Body of pancreas (tissue), 4 donors: ENCODE data around the gene TRIOBP. TPM values are rescaled to one million over a fixed set of nuclear protein-coding genes. Genes with fewer than 3 reads are reported as not detected.

Experiments used
- ATAC-seq: fragments of 150-250 bp; one replicate; pipeline ENCODE4 v1.9.1; 2016
- DNase-seq, 4 donors: peaks; one replicate each; pipeline ENCODE4 v3.0.0-alpha.2; 2019
- H3K27ac ChIP-seq, 4 donors: fragments of 200-600 bp; sonication (generic); 1 replicate in 3 of 4; 2 replicates in 1 of 4; pipeline versions ENCODE4 v1.5.1 to v1.6.1; 2016 to 2019; ENCODE audit warnings: mild to moderate bottlenecking in 1 of 4, mixed read lengths in 1 of 4, moderate library complexity in 1 of 4
- H3K27me3 ChIP-seq, 2 donors: fragments of 200-600 bp; sonication (generic); one replicate each; pipeline ENCODE4 v1.6.0; 2016; ENCODE audit warnings: mild to moderate bottlenecking in 1 of 2
- H3K36me3 ChIP-seq, 2 donors: fragments of 200-600 bp; sonication (generic); replicated peaks in 1 of 2; 2 replicates each; pipeline ENCODE4 v1.5.1; 2016; ENCODE audit warnings: low read depth in 2 of 2; ENCODE audit not compliant: insufficient read depth in 1 of 2
- H3K4me1 ChIP-seq: fragments of 200-600 bp; sonication (generic); one replicate; pipeline ENCODE4 v1.6.0; 2016
- H3K4me3 ChIP-seq, 2 donors: fragments of 200-600 bp; sonication (generic); 1 replicate in 1 of 2; 2 replicates in 1 of 2; pipeline ENCODE4 v1.5.1; 2016 to 2019
- H3K9me3 ChIP-seq, 3 donors: fragments of 200-600 bp; sonication (generic); 1 replicate in 2 of 3; 2 replicates in 1 of 3; pipeline ENCODE4 v1.5.1; 2016
- CTCF ChIP-seq, 7 experiments: fragments of 450-650 bp in 4 of 7; fragments of 200-600 bp in 3 of 7; sonication (generic) in 3 of 7; IDR thresholded peaks; one replicate each; pipeline ENCODE4 v1.5.1; 2016 to 2019; ENCODE audit warnings: antibody characterized with exemption in 7 of 7
- POLR2A ChIP-seq, 3 donors: fragments of 450-650 bp; IDR thresholded peaks; one replicate each; pipeline ENCODE4 v1.6.1; 2016; ENCODE audit warnings: antibody characterized with exemption in 3 of 3, mild to moderate bottlenecking in 2 of 3
- WGBS, 2 donors: methylation state at CpG; one replicate each; pipeline ENCODE4 v1.1.5; 2017; 5-methylcytosine and 5-hydroxymethylcytosine counted together
- intact Hi-C: fragments of 100-400 bp; cut with DNase I; formaldehyde crosslinking; loops from one replicate; pipeline ENCODE4 v1.15.1; 2023
- total RNA-seq, 2 donors: library from RNA; depleted of rRNA; stranded (reverse); fragments of >200 nt; gene quantifications; one replicate each; pipeline ENCODE4 v1.1.0, GENCODE V29; 2016

Gene TRIOBP
- total RNA-seq, 2 donors from 2014 or later: 65.6 to 76.5 TPM

- intact Hi-C loops: no loop called here
- DNase-seq: no peak
- TF ChIP-seq CTCF (IDR thresholded peaks at IDR 0.05) (no peak), POLR2A (IDR thresholded peaks at IDR 0.05) (no peak)
- H3K4me3 ChIP-seq: no peak overlapping the region
- 79 to 81% methylated on average over 6 of the region's 6 CpGs for WGBS, 2 donors
- no peak overlapping the region for H3K27ac ChIP-seq
- H3K9me3 ChIP-seq: no peaks in the 10 kb centered on the region
- no peak for ATAC-seq
- peaks cover 0 to 7% of the 10 kb centered on the region in 2 donors for H3K36me3 ChIP-seq
- no peaks in the 10 kb centered on the region for H3K4me1 ChIP-seq
- H3K27me3 ChIP-seq: no peaks in the 10 kb centered on the region
These were observed 67.8 kb downstream of the TRIOBP start for GRCh38 chr22:37764622-37765021.

GRCh38 chr22:37765498-37765897, 68.7 kb downstream of the TRIOBP start:
- Histone ChIP-seq H3K27ac (no peak overlapping the region), H3K36me3 (peaks cover 0 to 5% of the 10 kb centered on the region in 2 donors), H3K9me3 (no peaks in the 10 kb centered on the region), H3K27me3 (no peaks in the 10 kb centered on the region), H3K4me3 (no peak overlapping the region), H3K4me1 (no peaks in the 10 kb centered on the region)
- no peak for TF ChIP-seq CTCF (IDR thresholded peaks at IDR 0.05)
- no peak for TF ChIP-seq POLR2A (IDR thresholded peaks at IDR 0.05)
- WGBS, 2 donors: 78 to 87% methylated on average over 3 to 12 of the region's 13 CpGs
- DNase-seq (no peak), ATAC-seq (no peak)
- intact Hi-C loops: no loop called here

- TF ChIP-seq CTCF (IDR thresholded peaks at IDR 0.05) (no peak), POLR2A (IDR thresholded peaks at IDR 0.05) (no peak)
- WGBS, 2 donors: 82 to 92% methylated on average over 5 to 8 of the region's 8 CpGs
- Histone ChIP-seq H3K36me3 (peaks cover 0 to 5% of the 10 kb centered on the region in 2 donors), H3K4me1 (no peaks in the 10 kb centered on the region), H3K27me3 (no peaks in the 10 kb centered on the region), H3K9me3 (no peaks in the 10 kb centered on the region), H3K4me3 (no peak overlapping the region), H3K27ac (no peak overlapping the region)
- intact Hi-C loops: no loop called here
- ATAC-seq (no peak), DNase-seq (no peak)
These were observed 69.2 kb downstream of the TRIOBP start for GRCh38 chr22:37765953-37766576.

- intact Hi-C loops: no loop called here
- ATAC-seq (no peak), DNase-seq (no peak)
- no peak overlapping the region for H3K27ac ChIP-seq
- no peak overlapping the region for H3K4me3 ChIP-seq
- H3K9me3 ChIP-seq: no peaks in the 10 kb centered on the region
- no peaks in the 10 kb centered on the region for H3K27me3 ChIP-seq
- H3K4me1 ChIP-seq: no peaks in the 10 kb centered on the region
- TF ChIP-seq POLR2A (IDR thresholded peaks at IDR 0.05): no peak
- TF ChIP-seq CTCF (IDR thresholded peaks at IDR 0.05): peak in 1 of 7 experiments; percentile 4
- WGBS, 2 donors: 93 to 98% methylated on average over 2 to 3 of the region's 3 CpGs
- peaks cover 0 to 13% of the 10 kb centered on the region in 2 donors for H3K36me3 ChIP-seq
These were observed 71.4 kb downstream of the TRIOBP start for GRCh38 chr22:37768273-37768672.

GRCh38 chr22:37769056-37769455, 72.2 kb downstream of the TRIOBP start:
- no peak for TF ChIP-seq POLR2A (IDR thresholded peaks at IDR 0.05)
- no peak for TF ChIP-seq CTCF (IDR thresholded peaks at IDR 0.05)
- no peaks in the 10 kb centered on the region for H3K9me3 ChIP-seq
- peaks cover 0 to 15% of the 10 kb centered on the region in 2 donors for H3K36me3 ChIP-seq

More at GRCh38 chr22:37769056-37769455, 72.2 kb downstream of the TRIOBP start:
- ATAC-seq (no peak), DNase-seq (no peak)
- Histone ChIP-seq H3K27me3 (no peaks in the 10 kb centered on the region), H3K4me3 (no peak overlapping the region), H3K27ac (no peak overlapping the region), H3K4me1 (no peaks in the 10 kb centered on the region)
- intact Hi-C loops: no loop called here
- WGBS, 2 donors: 96 to 100% methylated on average over 1 to 21 of the region's 24 CpGs
